ENCODE results near the gene RPS27. TPM values are rescaled to one million over a fixed set of nuclear protein-coding genes. Genes with fewer than 3 reads are reported as not detected.
"Not testable (repeated sequence)": the region's sequence is repeated elsewhere in the genome, so short reads cannot be mapped to it uniquely, and the experiment has no call there.

RPS27 gene
- total and polyA plus RNA-seq, 2 experiments from 2014 or later, result 1,020 to 1,187 TPM

DNA sequence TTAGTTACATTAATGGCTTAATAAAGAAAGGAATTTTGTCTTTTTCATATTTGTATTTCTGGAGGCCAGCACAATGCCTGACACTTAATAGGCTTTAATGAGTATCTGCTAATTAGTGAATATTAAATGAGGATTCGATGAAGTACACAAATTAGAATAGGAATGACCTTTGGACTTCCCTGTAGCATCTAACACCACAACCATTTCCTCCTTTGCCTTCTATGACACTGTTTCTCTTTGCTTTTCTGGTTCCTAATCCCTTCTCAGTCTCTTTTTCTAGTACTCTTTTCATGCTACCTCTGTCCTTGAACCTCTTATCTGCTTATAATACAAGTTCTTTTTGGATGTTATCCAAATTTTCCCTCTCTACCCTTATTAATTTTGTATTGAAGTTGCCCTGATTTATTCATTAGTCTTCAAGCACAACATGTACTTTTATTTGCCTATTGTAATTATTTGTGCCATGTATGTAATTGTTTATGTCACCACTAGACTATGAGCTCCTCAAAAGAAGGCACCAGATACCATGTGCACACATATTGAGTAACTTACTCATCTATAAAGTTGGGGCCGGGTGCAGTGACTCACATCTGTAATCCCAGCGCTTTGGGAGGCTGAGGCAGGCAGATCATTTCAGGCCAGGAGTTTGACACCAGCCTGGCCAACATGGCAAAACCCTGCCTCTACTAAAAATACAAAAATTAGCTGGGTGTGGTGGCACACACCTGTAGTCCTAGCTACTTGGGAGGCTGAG lies 23.8 kb downstream of the RPS27 start:
- TF ChIP-seq, protein P1, sequence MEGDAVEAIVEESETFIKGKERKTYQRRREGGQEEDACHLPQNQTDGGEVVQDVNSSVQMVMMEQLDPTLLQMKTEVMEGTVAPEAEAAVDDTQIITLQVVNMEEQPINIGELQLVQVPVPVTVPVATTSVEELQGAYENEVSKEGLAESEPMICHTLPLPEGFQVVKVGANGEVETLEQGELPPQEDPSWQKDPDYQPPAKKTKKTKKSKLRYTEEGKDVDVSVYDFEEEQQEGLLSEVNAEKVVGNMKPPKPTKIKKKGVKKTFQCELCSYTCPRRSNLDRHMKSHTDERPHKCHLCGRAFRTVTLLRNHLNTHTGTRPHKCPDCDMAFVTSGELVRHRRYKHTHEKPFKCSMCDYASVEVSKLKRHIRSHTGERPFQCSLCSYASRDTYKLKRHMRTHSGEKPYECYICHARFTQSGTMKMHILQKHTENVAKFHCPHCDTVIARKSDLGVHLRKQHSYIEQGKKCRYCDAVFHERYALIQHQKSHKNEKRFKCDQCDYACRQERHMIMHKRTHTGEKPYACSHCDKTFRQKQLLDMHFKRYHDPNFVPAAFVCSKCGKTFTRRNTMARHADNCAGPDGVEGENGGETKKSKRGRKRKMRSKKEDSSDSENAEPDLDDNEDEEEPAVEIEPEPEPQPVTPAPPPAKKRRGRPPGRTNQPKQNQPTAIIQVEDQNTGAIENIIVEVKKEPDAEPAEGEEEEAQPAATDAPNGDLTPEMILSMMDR (IDR thresholded peaks at IDR 0.05; ENCODE audit: low read depth, low read length), result no peak
- Histone ChIP-seq H3K4me3 (no peak overlapping the region), H3K9me3 (ENCODE audit: low read depth) (no peaks in the 10 kb centered on the region), H3K27me3 (no peaks in the 10 kb centered on the region), H3K27ac (no peak overlapping the region), H3K36me3 (no peaks in the 10 kb centered on the region), H3K4me1 (ENCODE audit: low read depth) (no peaks in the 10 kb centered on the region)
- DNase-seq (ENCODE audit: low read depth in 1 of 2, low spot score in 1 of 2), result peak in 1 of 2 donors; percentile 44

DNA sequence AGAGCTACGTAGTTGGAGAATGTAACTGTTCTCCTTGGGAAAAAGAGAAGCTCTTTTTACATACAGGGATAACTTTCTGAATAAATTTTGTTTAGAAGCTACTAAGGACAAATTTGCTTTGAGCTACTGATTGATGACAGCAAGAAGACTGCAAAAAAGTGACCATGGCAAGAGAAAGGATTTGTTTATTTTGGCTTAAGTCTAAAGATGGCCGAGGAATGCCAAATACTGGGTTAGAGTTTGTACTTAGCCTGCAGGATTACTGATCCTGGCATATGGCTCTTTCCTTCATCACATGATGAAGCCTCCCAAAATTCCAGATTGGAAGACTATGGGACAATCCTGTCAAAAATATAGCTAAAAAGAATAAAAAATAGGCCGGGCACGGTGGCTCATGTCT lies 28.7 kb downstream of the RPS27 start:
- Histone ChIP-seq H3K4me1 (ENCODE audit: low read depth) (no peaks in the 10 kb centered on the region), H3K36me3 (no peaks in the 10 kb centered on the region), H3K27me3 (no peaks in the 10 kb centered on the region), H3K9me3 (ENCODE audit: low read depth) (no peaks in the 10 kb centered on the region), H3K27ac (no peak overlapping the region), H3K4me3 (no peak overlapping the region)
- TF ChIP-seq, protein P1 (IDR thresholded peaks at IDR 0.05; ENCODE audit: low read depth, low read length), result no peak
- DNase-seq (ENCODE audit: low read depth in 1 of 2, low spot score in 1 of 2), result no peak

DNA sequence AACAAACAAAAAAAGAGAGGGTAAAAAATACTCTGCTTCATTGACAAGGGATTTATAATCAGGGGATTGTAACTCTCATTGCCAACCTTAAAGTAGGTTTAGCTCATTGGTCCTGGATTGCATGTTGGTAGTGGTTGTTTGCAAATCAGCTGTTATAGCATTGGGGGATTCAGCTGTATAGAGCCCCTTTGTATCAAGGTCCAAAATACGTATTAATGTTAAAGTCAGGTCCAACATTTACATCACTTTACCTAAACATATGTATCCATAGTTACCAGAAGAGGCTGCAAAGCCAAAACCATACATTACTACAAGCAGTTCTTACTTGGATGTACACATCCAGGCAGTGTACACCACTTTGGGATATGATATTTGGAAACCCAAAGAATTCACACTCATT lies 29.4 kb downstream of the RPS27 start:
- DNase-seq (ENCODE audit: low read depth in 1 of 2, low spot score in 1 of 2), result no peak
- Histone ChIP-seq H3K27me3 (no peaks in the 10 kb centered on the region), H3K4me1 (ENCODE audit: low read depth) (no peaks in the 10 kb centered on the region)

DNA sequence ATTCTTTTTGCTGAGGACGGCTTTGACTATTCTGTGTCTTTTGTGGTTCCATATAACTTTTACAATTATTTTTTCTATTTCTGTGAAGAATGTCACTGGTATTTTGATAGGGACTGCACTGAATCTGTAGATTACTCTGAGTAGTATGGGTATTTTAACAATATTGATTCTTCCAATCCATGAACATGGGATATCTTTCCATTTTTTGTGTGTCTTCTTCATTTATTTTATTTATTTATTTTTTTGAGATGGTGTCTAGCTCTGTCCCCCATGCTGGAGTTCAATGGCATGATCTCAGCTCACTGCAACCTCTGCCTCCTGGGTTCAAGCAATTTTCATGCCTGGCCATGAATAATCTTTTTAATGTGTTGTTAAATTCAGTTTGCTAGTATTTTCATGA lies 43.1 kb downstream of the RPS27 start:
- not testable (repeated sequence) for H3K27ac ChIP-seq; H3K27me3 ChIP-seq; H3K4me3 ChIP-seq; H3K36me3 ChIP-seq; H3K9me3 ChIP-seq (ENCODE audit: low read depth); H3K4me1 ChIP-seq (ENCODE audit: low read depth); DNase-seq (ENCODE audit: low read depth in 1 of 2, low spot score in 1 of 2)

More for the DNA sequence above, 29.4 kb downstream of the RPS27 start:
- H3K36me3 ChIP-seq, result no peaks in the 10 kb centered on the region
- H3K27ac ChIP-seq, result no peak overlapping the region
- no peaks in the 10 kb centered on the region for H3K9me3 ChIP-seq (ENCODE audit: low read depth)
- TF ChIP-seq, protein P1 (IDR thresholded peaks at IDR 0.05; ENCODE audit: low read depth, low read length), result no peak
- no peak overlapping the region for H3K4me3 ChIP-seq

Other genes starting within 250 kb of the RPS27 start
- 20.7 and 27.7 TPM in 2 replicates for gene SLC27A3, start 215.4 kb upstream of the RPS27 start, total RNA-seq
- gene SLC27A3, start 215.4 kb upstream of the RPS27 start, polyA plus RNA-seq, result 30.6 and 46.7 TPM in 2 replicates
- 10.8 and 19.6 TPM in 2 replicates for gene GATAD2B, start 67.8 kb upstream of the RPS27 start, total RNA-seq
- gene GATAD2B, start 67.8 kb upstream of the RPS27 start, polyA plus RNA-seq, result 8.1 and 11.8 TPM in 2 replicates
- 31.3 and 42.3 TPM in 2 replicates for gene DENND4B, start 44.0 kb upstream of the RPS27 start, total RNA-seq
- gene DENND4B, start 44.0 kb upstream of the RPS27 start, polyA plus RNA-seq, result 48.1 and 61.2 TPM in 2 replicates
- 11.9 and 17.9 TPM in 2 replicates for gene CRTC2, start 32.1 kb upstream of the RPS27 start, total RNA-seq
- 24.8 and 34.4 TPM in 2 replicates for gene CRTC2, start 32.1 kb upstream of the RPS27 start, polyA plus RNA-seq
- gene SLC39A1, start 27.2 kb upstream of the RPS27 start, total RNA-seq, result 75.8 and 83.4 TPM in 2 replicates
- 71.2 and 72.6 TPM in 2 replicates for gene SLC39A1, start 27.2 kb upstream of the RPS27 start, polyA plus RNA-seq
- gene CREB3L4, start 22.9 kb upstream of the RPS27 start, total RNA-seq, result 34.0 and 49.5 TPM in 2 replicates
- 25.3 and 31.5 TPM in 2 replicates for gene CREB3L4, start 22.9 kb upstream of the RPS27 start, polyA plus RNA-seq
- gene JTB, start 13.1 kb upstream of the RPS27 start, total RNA-seq, result 161 and 315 TPM in 2 replicates
- gene JTB, start 13.1 kb upstream of the RPS27 start, polyA plus RNA-seq, result 137 and 169 TPM in 2 replicates
- 30.6 and 37.6 TPM in 2 replicates for gene RAB13, start 4.4 kb upstream of the RPS27 start, total RNA-seq
- 90.6 and 108 TPM in 2 replicates for gene RAB13, start 4.4 kb upstream of the RPS27 start, polyA plus RNA-seq
- 0.18 TPM in 1 of 2 replicates, not detected in the other for gene NUP210L, start 164.3 kb downstream of the RPS27 start, total RNA-seq
- gene NUP210L, start 164.3 kb downstream of the RPS27 start, polyA plus RNA-seq, result not detected in 2 replicates
- gene TPM3, start 201.3 kb downstream of the RPS27 start, total RNA-seq, result 120 and 137 TPM in 2 replicates
- 109 and 139 TPM in 2 replicates for gene TPM3, start 201.3 kb downstream of the RPS27 start, polyA plus RNA-seq
- gene CFAP141, start 215.6 kb downstream of the RPS27 start, total RNA-seq, result not detected in 2 replicates
- not detected in 2 replicates for gene CFAP141, start 215.6 kb downstream of the RPS27 start, polyA plus RNA-seq
- 111 and 190 TPM in 2 replicates for gene UBAP2L, start 230.2 kb downstream of the RPS27 start, total RNA-seq
- gene UBAP2L, start 230.2 kb downstream of the RPS27 start, polyA plus RNA-seq, result 142 and 164 TPM in 2 replicates